CD4-positive, alpha-beta T cell treated with Interleukin-4 for 4 hours (primary cell): Measurements from ENCODE around the gene PPARD.

Source experiments
- DNase-seq: peaks from one replicate; pipeline ENCODE4 v3.0.0-alpha.2; 2020

PPARD gene

GRCh38 chr6:35358086-35358485, 15.7 kb downstream of the PPARD start:
- DNase-seq: no peak

- DNase-seq: no peak
These were observed 17.0 kb downstream of the PPARD start for GRCh38 chr6:35359346-35359743.

- no peak for DNase-seq
These were observed 17.5 kb downstream of the PPARD start for GRCh38 chr6:35359744-35360348.

GRCh38 chr6:35360349-35361138, 18.2 kb downstream of the PPARD start:
- DNase-seq: no peak

GRCh38 chr6:35362200-35362599, 19.8 kb downstream of the PPARD start:
- DNase-seq: no peak

- no peak for DNase-seq
These were observed 21.0 kb downstream of the PPARD start for GRCh38 chr6:35363293-35363750.

GRCh38 chr6:35365594-35366203, 23.3 kb downstream of the PPARD start:
- DNase-seq: no peak

- DNase-seq: no peak
These were observed 23.8 kb downstream of the PPARD start for GRCh38 chr6:35366204-35366596.

GRCh38 chr6:35367646-35368037, 25.3 kb downstream of the PPARD start:
- no peak for DNase-seq

GRCh38 chr6:35368038-35368887, 25.9 kb downstream of the PPARD start:
- peak; percentile 7 for DNase-seq

GRCh38 chr6:35370124-35370741, 27.9 kb downstream of the PPARD start:
- peak; percentile 33 for DNase-seq

- DNase-seq: no peak
These were observed 28.6 kb downstream of the PPARD start for GRCh38 chr6:35370785-35371493.

- no peak for DNase-seq
These were observed 29.3 kb downstream of the PPARD start for GRCh38 chr6:35371494-35372262.

- DNase-seq: no peak
These were observed 30.3 kb downstream of the PPARD start for GRCh38 chr6:35372633-35373032.

- no peak for DNase-seq
These were observed 33.9 kb downstream of the PPARD start for GRCh38 chr6:35376281-35376680.

GRCh38 chr6:35377002-35377401, 34.6 kb downstream of the PPARD start:
- no peak for DNase-seq

GRCh38 chr6:35378261-35378660, 35.9 kb downstream of the PPARD start:
- no peak for DNase-seq

- no peak for DNase-seq
These were observed 38.8 kb downstream of the PPARD start for GRCh38 chr6:35381132-35381531.

- no peak for DNase-seq
These were observed 39.7 kb downstream of the PPARD start for GRCh38 chr6:35382015-35382414.

- DNase-seq: no peak
These were observed 43.3 kb downstream of the PPARD start for GRCh38 chr6:35385457-35386202.
